ENCODE data around the gene MVB12B. TPM values are rescaled to one million over a fixed set of nuclear protein-coding genes. Genes with fewer than 3 reads are reported as not detected.

Gene MVB12B
- total RNA-seq, 1 experiment from 2014 or later = not detected

DNA sequence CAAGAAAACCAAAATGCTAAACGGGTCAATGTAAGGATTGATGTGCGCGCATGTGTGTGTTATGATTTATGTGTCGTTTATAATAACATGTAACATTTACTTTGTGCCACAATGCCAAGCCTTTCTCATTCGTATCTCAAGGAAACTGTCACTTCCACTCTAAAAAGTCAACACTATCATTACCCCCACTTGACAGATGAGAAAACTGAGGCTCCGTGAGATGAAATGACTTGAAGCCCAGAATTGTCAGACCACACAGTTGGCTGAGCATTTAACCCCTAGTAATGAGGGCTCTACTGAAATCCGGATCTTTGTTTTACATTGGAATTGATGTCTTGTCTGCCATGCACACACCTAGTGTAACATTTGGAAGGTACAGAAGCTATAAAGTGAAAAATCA is 192.1 kb downstream of the MVB12B start:
- H3K9me2 ChIP-seq (replicated peaks; ENCODE audit: insufficient read depth, low read length) = no peaks in the 10 kb centered on the region
- no peaks in the 10 kb centered on the region for H3K9me3 ChIP-seq (ENCODE audit: low read length)
- no peak for DNase-seq
- H3K79me2 ChIP-seq (ENCODE audit: low read length) = no peaks in the 10 kb centered on the region
- no peak overlapping the region for H3K4me3 ChIP-seq (ENCODE audit: low read length)
- no peak overlapping the region for H3K4me2 ChIP-seq (ENCODE audit: low read depth, low read length, poor library complexity, severe bottlenecking)
- H3K27me3 ChIP-seq (ENCODE audit: low read length) = no peaks in the 10 kb centered on the region
- no peak overlapping the region for H3K27ac ChIP-seq (ENCODE audit: low read length)
- H3K36me3 ChIP-seq (ENCODE audit: insufficient read depth, low read length) = no peaks in the 10 kb centered on the region
- H2AFZ ChIP-seq (ENCODE audit: low read length) = no peak overlapping the region
- H3K9ac ChIP-seq (ENCODE audit: low read length) = no peak overlapping the region
- 0 out of 2 replicates have a peak, but pooled peaks cover 4% of the 10 kb centered on the region for H4K20me1 ChIP-seq (ENCODE audit: insufficient read depth, low read depth, low read length)
- peaks cover 20% of the 10 kb centered on the region for H3K4me1 ChIP-seq (ENCODE audit: low read length)

DNA sequence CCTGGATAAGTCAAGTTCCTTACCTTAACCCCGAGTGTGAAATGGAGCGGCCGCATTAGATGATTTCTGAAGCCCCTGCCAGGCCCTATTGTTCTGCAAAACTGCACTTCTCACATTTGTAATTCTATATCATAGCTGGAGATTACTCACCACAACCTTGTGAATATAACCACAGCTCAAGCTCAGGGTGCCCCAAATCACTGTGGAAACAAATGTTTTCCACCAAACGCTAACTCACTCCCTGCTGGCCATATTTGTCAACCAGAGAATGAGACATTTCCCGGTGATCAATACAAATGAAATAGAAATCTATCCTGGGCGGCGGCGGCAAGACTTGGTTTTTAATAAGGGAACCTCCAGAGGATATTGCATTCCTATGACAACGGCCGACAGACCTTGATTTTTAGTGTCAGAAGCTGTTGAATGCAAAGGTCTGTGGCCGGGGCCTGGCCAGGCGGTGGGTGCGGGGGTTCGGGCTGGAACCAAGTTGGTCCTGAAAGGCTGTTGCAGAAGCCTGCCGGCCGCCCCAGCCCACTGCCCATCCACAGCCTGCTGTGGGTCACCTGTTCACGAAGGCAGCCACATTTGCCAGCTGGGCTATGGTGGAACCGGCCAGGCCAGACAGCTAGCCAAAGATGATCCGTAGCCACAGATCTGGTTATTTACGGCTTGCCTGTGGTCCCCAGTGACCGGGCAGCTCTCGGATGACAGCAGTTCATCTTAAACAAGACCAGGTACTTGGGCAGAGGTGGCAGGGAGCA is 193.2 kb downstream of the MVB12B start:
- Histone ChIP-seq H3K79me2 (ENCODE audit: low read length) (no peaks in the 10 kb centered on the region), H3K9ac (ENCODE audit: low read length) (no peak overlapping the region), H3K4me1 (ENCODE audit: low read length) (peaks cover 23% of the 10 kb centered on the region), H3K9me2 (replicated peaks; ENCODE audit: insufficient read depth, low read length) (no peaks in the 10 kb centered on the region), H3K4me2 (ENCODE audit: low read depth, low read length, poor library complexity, severe bottlenecking) (no peak overlapping the region), H4K20me1 (ENCODE audit: insufficient read depth, low read depth, low read length) (0 out of 2 replicates have a peak, but pooled peaks cover 4% of the 10 kb centered on the region), H3K4me3 (ENCODE audit: low read length) (no peak overlapping the region), H3K9me3 (ENCODE audit: low read length) (no peaks in the 10 kb centered on the region), H3K27ac (ENCODE audit: low read length) (no peak overlapping the region), H2AFZ (ENCODE audit: low read length) (no peak overlapping the region), H3K36me3 (ENCODE audit: insufficient read depth, low read length) (no peaks in the 10 kb centered on the region), H3K27me3 (ENCODE audit: low read length) (no peaks in the 10 kb centered on the region)
- no peak for DNase-seq

DNA sequence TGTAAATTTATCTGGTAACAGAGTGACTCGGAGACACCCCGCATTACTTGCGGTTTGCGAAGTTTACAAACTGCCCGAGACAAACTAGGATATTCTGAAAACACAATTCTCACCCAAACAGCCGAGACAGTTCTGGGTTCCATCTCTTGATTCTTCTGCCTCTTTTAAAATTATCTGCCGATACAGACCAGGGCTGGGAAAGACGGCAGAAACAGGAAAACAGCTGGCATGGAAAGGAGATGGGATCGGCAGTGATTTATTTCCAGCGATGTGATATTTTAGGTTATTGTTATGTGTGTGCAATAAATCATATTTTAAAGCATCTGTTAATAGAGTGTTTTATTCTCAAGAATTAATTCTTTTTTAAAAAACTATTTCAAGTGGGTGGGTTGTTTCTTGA is 193.8 kb downstream of the MVB12B start:
- Histone ChIP-seq H3K36me3 (ENCODE audit: insufficient read depth, low read length) (no peaks in the 10 kb centered on the region), H3K27me3 (ENCODE audit: low read length) (no peaks in the 10 kb centered on the region), H3K4me1 (ENCODE audit: low read length) (peaks cover 23% of the 10 kb centered on the region), H3K4me3 (ENCODE audit: low read length) (no peak overlapping the region), H3K4me2 (ENCODE audit: low read depth, low read length, poor library complexity, severe bottlenecking) (no peak overlapping the region), H3K9me2 (replicated peaks; ENCODE audit: insufficient read depth, low read length) (no peaks in the 10 kb centered on the region), H2AFZ (ENCODE audit: low read length) (no peak overlapping the region), H3K9me3 (ENCODE audit: low read length) (no peaks in the 10 kb centered on the region), H3K79me2 (ENCODE audit: low read length) (no peaks in the 10 kb centered on the region), H3K9ac (ENCODE audit: low read length) (no peak overlapping the region), H3K27ac (ENCODE audit: low read length) (no peak overlapping the region), H4K20me1 (ENCODE audit: insufficient read depth, low read depth, low read length) (0 out of 2 replicates have a peak, but pooled peaks cover 4% of the 10 kb centered on the region)
- no peak for DNase-seq

DNA sequence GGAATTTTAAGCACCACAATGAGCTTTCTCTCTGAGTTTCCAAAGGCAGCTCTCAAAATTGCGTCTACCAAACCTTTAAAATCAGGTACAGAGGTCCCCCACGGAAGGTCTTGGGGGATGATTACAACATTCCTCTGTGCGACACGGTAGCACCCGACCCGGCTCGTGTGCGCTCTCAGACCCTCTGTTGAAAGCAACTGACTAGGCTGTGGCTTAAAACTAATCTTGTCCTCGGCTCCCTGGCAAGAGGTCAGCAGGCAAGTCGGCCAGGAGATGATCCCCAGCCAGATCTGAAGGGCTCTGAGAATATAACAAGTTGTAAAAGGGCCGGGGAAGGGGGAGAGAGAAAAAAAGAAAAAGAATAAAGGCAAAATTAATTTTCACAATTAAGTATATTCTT is 194.5 kb downstream of the MVB12B start:
- no peaks in the 10 kb centered on the region for H3K36me3 ChIP-seq (ENCODE audit: insufficient read depth, low read length)
- H3K27me3 ChIP-seq (ENCODE audit: low read length) = no peaks in the 10 kb centered on the region
- no peaks in the 10 kb centered on the region for H3K9me3 ChIP-seq (ENCODE audit: low read length)
- no peak for DNase-seq
- 0 out of 2 replicates have a peak, but pooled peaks cover 4% of the 10 kb centered on the region for H4K20me1 ChIP-seq (ENCODE audit: insufficient read depth, low read depth, low read length)
- no peak overlapping the region for H2AFZ ChIP-seq (ENCODE audit: low read length)
- no peaks in the 10 kb centered on the region for H3K9me2 ChIP-seq (replicated peaks; ENCODE audit: insufficient read depth, low read length)
- no peak overlapping the region for H3K4me2 ChIP-seq (ENCODE audit: low read depth, low read length, poor library complexity, severe bottlenecking)
- no peak overlapping the region for H3K27ac ChIP-seq (ENCODE audit: low read length)
- H3K9ac ChIP-seq (ENCODE audit: low read length) = no peak overlapping the region
- no peak overlapping the region for H3K4me3 ChIP-seq (ENCODE audit: low read length)
- H3K79me2 ChIP-seq (ENCODE audit: low read length) = no peaks in the 10 kb centered on the region
- H3K4me1 ChIP-seq (ENCODE audit: low read length) = peaks cover 23% of the 10 kb centered on the region

DNA sequence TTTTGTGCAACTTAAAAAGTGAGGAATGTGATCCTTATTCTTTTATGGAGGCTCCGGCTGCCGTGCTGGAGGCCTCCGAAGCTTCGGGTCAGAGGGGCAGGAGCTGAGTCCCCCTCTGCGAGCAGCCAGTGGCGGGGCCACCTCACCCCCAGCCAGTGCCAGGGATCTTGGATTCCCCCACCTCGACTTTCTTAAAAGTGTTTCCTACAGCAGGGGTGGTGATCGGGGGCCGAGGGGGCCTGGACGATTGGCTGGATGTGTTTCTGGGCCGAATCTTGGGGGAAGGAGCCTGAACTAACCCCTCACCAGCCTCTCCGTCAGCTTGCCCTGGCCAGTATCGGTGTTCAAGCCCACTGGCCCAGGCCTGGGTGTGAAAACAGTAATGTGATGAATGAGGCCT is 194.9 kb downstream of the MVB12B start:
- Histone ChIP-seq H3K9me2 (replicated peaks; ENCODE audit: insufficient read depth, low read length) (no peaks in the 10 kb centered on the region), H3K4me1 (ENCODE audit: low read length) (peaks cover 22% of the 10 kb centered on the region)
- no peak for DNase-seq

DNA sequence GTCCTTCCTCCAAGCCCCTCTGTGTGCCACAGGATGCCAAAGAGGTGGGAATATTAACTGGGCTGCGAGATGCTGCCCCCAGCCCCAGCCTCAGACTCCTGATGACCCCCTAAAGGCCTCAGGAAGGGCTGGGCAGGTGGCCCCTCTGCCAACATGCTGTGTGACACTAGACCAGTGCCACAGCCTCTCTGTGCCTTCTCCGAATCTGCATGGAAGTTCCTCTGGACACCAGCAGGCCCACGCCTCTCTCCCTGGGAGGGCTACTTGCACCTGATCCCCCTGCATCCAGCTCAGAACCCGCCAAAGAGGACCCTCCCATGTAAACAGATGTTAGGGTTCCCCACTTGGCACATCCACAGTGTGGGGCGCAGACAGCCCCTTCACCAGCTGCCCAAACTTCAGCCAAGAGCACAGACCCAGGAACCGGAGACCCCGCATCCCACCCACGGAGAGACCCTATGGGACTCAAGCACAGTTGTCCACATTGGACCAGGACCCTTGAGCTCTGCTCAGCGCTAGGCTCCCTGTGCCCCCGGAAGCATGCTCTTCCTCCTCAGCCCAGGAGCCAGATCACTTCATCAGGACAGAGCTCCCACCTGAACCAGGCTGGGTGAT is 195.5 kb downstream of the MVB12B start:
- Histone ChIP-seq H3K4me3 (ENCODE audit: low read length) (no peak overlapping the region), H3K4me2 (ENCODE audit: low read depth, low read length, poor library complexity, severe bottlenecking) (no peak overlapping the region), H3K9me2 (replicated peaks; ENCODE audit: insufficient read depth, low read length) (no peaks in the 10 kb centered on the region), H3K27me3 (ENCODE audit: low read length) (no peaks in the 10 kb centered on the region), H3K4me1 (ENCODE audit: low read length) (peaks cover 17% of the 10 kb centered on the region), H3K27ac (ENCODE audit: low read length) (no peak overlapping the region), H3K9ac (ENCODE audit: low read length) (no peak overlapping the region), H3K9me3 (ENCODE audit: low read length) (no peaks in the 10 kb centered on the region), H4K20me1 (ENCODE audit: insufficient read depth, low read depth, low read length) (0 out of 2 replicates have a peak, but pooled peaks cover 10% of the 10 kb centered on the region), H2AFZ (ENCODE audit: low read length) (no peak overlapping the region), H3K79me2 (ENCODE audit: low read length) (no peaks in the 10 kb centered on the region), H3K36me3 (ENCODE audit: insufficient read depth, low read length) (no peaks in the 10 kb centered on the region)
- DNase-seq = no peak

More for the DNA sequence above, 194.9 kb downstream of the MVB12B start:
- H2AFZ ChIP-seq (ENCODE audit: low read length) = no peak overlapping the region
- H3K36me3 ChIP-seq (ENCODE audit: insufficient read depth, low read length) = no peaks in the 10 kb centered on the region
- no peak overlapping the region for H3K4me2 ChIP-seq (ENCODE audit: low read depth, low read length, poor library complexity, severe bottlenecking)
- H3K27me3 ChIP-seq (ENCODE audit: low read length) = no peaks in the 10 kb centered on the region
- H3K9ac ChIP-seq (ENCODE audit: low read length) = no peak overlapping the region
- no peaks in the 10 kb centered on the region for H3K9me3 ChIP-seq (ENCODE audit: low read length)
- H3K4me3 ChIP-seq (ENCODE audit: low read length) = no peak overlapping the region
- H3K27ac ChIP-seq (ENCODE audit: low read length) = no peak overlapping the region
- H4K20me1 ChIP-seq (ENCODE audit: insufficient read depth, low read depth, low read length) = 0 out of 2 replicates have a peak, but pooled peaks cover 4% of the 10 kb centered on the region
- no peaks in the 10 kb centered on the region for H3K79me2 ChIP-seq (ENCODE audit: low read length)

DNA sequence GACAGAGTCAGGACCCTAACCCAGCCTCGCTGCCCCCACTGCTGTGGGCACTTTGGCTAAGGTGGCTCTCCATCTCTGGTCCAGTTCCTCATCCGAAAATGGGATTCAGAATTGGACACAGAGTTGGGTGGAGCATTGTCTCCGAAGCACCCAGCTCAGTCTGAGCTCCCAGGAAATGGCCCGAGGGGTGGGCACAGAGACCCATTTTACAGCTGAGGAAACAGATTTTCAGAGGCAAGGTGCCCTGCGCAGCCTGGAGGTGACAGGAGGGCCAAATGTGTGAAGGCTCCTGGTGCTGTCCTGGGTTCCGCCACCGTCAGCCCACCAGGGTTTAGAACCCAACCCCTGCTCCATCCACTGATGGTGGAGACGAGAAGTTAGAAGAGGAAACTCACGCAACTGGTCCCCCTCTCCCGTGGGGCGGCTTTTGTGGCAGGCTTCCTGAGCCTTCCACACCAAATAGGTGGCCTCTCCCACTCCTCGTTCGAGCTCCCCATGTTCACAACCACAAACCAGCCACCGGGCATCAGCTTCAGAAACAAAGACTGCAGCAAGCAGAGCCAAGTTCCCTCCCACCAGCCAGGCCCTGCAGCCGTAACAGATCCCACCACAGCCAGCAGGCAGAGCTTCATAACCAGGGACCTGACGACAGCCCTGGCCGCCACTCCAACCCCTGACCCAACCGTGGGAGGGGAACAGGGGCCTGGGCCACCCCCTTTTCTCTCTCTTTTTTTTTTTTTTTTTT is 196.2 kb downstream of the MVB12B start:
- Histone ChIP-seq H3K36me3 (ENCODE audit: insufficient read depth, low read length) (no peaks in the 10 kb centered on the region), H3K4me1 (ENCODE audit: low read length) (peaks cover 10% of the 10 kb centered on the region), H3K4me2 (ENCODE audit: low read depth, low read length, poor library complexity, severe bottlenecking) (no peak overlapping the region), H3K9me3 (ENCODE audit: low read length) (no peaks in the 10 kb centered on the region), H3K4me3 (ENCODE audit: low read length) (no peak overlapping the region), H3K27ac (ENCODE audit: low read length) (no peak overlapping the region), H3K9me2 (replicated peaks; ENCODE audit: insufficient read depth, low read length) (no peaks in the 10 kb centered on the region), H3K27me3 (ENCODE audit: low read length) (no peaks in the 10 kb centered on the region), H3K9ac (ENCODE audit: low read length) (no peak overlapping the region), H2AFZ (ENCODE audit: low read length) (no peak overlapping the region), H4K20me1 (ENCODE audit: insufficient read depth, low read depth, low read length) (0 out of 2 replicates have a peak, but pooled peaks cover 15% of the 10 kb centered on the region), H3K79me2 (ENCODE audit: low read length) (no peaks in the 10 kb centered on the region)
- DNase-seq = no peak

DNA sequence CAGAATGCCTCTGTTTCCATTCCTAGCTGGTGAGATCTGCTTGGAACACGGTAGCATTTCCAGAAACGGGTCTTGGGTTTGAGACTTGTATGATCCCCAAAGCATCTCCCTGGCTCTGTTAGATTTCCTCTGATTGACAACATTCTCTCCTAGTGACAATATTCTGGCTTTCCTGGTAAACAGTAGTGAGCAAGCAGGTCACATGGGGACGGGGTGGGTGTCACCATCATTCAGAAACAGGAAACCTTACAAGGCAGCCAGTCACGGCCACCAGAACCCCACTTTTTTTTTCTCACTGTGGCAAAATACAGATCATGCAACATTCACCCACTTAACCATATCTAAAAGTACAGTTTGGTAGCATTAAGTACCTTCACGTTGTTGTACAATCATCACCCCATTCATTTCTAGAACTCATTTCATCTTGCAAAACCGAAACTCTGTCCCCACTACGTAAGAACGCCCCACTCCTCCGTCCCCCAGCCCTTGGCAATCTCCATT is 197.0 kb downstream of the MVB12B start:
- Histone ChIP-seq H3K9me3 (ENCODE audit: low read length) (no peaks in the 10 kb centered on the region), H3K4me3 (ENCODE audit: low read length) (peak overlapping the region; percentile 36; the same call in 1 of the 2 replicates), H3K4me2 (ENCODE audit: low read depth, low read length, poor library complexity, severe bottlenecking) (peak overlapping the region; percentile 47), H3K4me1 (ENCODE audit: low read length) (peaks cover 7% of the 10 kb centered on the region), H3K36me3 (ENCODE audit: insufficient read depth, low read length) (no peaks in the 10 kb centered on the region), H3K27ac (ENCODE audit: low read length) (no peak overlapping the region), H3K27me3 (ENCODE audit: low read length) (no peaks in the 10 kb centered on the region), H3K9me2 (replicated peaks; ENCODE audit: insufficient read depth, low read length) (no peaks in the 10 kb centered on the region), H2AFZ (ENCODE audit: low read length) (0 out of 2 replicates have a peak overlapping the region, but pooled peaks have one; percentile 20), H4K20me1 (ENCODE audit: insufficient read depth, low read depth, low read length) (peaks cover 15% of the 10 kb centered on the region; the same call in 1 of the 2 replicates), H3K9ac (ENCODE audit: low read length) (no peak overlapping the region), H3K79me2 (ENCODE audit: low read length) (no peaks in the 10 kb centered on the region)
- DNase-seq = no peak

Measured in Karpas-422 (cell line).